Measurements from ENCODE around the gene SLC25A21. TPM values are rescaled to one million over a fixed set of nuclear protein-coding genes. Genes with fewer than 3 reads are reported as not detected.
A peak's percentile ranks its signal among the peaks of the same experiment; 100 is the strongest.
"Not testable (repeated sequence)": the region's sequence is repeated elsewhere in the genome, so short reads cannot be mapped to it uniquely, and the experiment has no call there.

The SLC25A21 gene
- total RNA-seq, 4 donors from 2014 or later = 0.67 to 2.1 (median 0.91) TPM

DNA sequence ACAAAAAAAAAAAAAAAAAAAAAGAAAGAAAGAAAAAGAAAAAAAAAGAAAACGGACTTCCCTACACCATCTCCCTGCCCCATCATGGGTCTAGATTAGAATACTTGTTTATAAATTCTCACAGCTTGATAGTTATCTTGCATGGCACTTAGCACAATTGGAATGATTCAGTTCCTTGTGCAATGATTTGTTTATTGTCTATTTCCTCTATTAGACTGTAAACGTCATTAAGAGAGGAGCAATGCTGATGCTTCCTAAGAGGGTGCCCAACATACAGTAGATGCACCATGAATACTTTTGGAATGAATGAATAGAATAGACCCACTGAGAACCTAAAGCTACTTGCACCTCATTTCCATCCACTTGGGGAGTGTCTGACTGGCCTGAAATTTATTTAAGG, 469.9 kb downstream of the SLC25A21 start:
- Histone ChIP-seq H3K27me3 (no peaks in the 10 kb centered on the region), H3K36me3 (no peaks in the 10 kb centered on the region), H3K9me3 (no peaks in the 10 kb centered on the region), H3K4me1 (no peaks in the 10 kb centered on the region), H3K27ac (no peak overlapping the region), H3K4me3 (no peak overlapping the region)
- no peak for TF ChIP-seq POLR2A (IDR thresholded peaks at IDR 0.05)
- TF ChIP-seq, protein P1, sequence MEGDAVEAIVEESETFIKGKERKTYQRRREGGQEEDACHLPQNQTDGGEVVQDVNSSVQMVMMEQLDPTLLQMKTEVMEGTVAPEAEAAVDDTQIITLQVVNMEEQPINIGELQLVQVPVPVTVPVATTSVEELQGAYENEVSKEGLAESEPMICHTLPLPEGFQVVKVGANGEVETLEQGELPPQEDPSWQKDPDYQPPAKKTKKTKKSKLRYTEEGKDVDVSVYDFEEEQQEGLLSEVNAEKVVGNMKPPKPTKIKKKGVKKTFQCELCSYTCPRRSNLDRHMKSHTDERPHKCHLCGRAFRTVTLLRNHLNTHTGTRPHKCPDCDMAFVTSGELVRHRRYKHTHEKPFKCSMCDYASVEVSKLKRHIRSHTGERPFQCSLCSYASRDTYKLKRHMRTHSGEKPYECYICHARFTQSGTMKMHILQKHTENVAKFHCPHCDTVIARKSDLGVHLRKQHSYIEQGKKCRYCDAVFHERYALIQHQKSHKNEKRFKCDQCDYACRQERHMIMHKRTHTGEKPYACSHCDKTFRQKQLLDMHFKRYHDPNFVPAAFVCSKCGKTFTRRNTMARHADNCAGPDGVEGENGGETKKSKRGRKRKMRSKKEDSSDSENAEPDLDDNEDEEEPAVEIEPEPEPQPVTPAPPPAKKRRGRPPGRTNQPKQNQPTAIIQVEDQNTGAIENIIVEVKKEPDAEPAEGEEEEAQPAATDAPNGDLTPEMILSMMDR (IDR thresholded peaks at IDR 0.05) = no peak
- no peak for DNase-seq
- intact Hi-C loops (cut with DNase I) = no loop called here
- WGBS, 2 donors = 65 to 73% methylated on average over 2 of the region's 2 CpGs

DNA sequence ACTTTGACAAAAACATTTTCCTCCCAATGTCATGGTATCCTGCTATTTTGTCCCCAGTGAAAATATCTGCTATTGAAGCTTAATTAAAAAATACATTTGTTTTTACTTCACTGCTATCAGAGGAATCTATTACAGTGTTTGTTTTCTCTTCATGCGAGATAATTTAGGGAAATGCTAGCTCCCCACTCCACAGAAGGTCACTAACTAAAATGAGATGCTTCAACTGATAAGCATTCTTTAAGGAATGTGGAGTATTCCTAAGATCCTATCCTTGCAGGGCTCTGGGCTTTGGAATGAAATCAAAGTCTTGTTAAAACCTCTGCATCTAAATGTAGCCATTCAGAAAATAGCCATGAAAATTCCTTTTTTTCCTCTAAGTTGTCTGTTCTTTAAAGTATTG, 471.3 kb downstream of the SLC25A21 start:
- TF ChIP-seq, protein P1 (IDR thresholded peaks at IDR 0.05) = no peak
- TF ChIP-seq POLR2A (IDR thresholded peaks at IDR 0.05) = no peak
- 57 to 58% methylated on average over 1 of the region's 1 CpG for WGBS, 2 donors
- H3K4me1 ChIP-seq = no peaks in the 10 kb centered on the region
- H3K4me3 ChIP-seq = no peak overlapping the region
- H3K9me3 ChIP-seq = no peaks in the 10 kb centered on the region
- no peaks in the 10 kb centered on the region for H3K27me3 ChIP-seq
- no peaks in the 10 kb centered on the region for H3K36me3 ChIP-seq
- DNase-seq = no peak
- no peak overlapping the region for H3K27ac ChIP-seq
- intact Hi-C loops (cut with DNase I) = no loop called here

DNA sequence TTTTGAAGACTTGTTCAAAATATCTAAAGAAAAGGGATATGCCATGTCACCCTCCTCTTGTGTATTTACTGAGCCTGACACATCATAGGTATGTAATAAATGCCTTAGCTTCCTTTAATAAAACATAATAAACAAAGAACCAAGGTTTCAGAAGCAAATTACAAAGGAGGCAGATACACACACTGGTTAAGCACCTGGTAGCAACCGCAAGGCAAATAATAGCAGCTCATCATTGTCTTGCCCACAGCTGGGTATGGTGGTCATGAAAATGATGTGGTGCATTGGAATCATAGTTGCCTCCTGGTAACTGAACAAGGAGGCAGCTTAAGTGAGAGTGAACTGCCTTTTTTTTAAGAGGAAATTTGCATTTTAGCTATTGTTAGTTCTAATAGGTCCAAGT, 471.8 kb downstream of the SLC25A21 start:
- no peak for TF ChIP-seq POLR2A (IDR thresholded peaks at IDR 0.05)
- TF ChIP-seq, protein P1 (IDR thresholded peaks at IDR 0.05) = no peak
- Histone ChIP-seq H3K36me3 (no peaks in the 10 kb centered on the region), H3K27me3 (no peaks in the 10 kb centered on the region), H3K27ac (no peak overlapping the region), H3K9me3 (no peaks in the 10 kb centered on the region), H3K4me3 (no peak overlapping the region), H3K4me1 (no peaks in the 10 kb centered on the region)
- DNase-seq = no peak
- intact Hi-C loops (cut with DNase I) = no loop called here
- WGBS, 2 donors = 92 to 100% methylated on average over 1 of the region's 1 CpG

DNA sequence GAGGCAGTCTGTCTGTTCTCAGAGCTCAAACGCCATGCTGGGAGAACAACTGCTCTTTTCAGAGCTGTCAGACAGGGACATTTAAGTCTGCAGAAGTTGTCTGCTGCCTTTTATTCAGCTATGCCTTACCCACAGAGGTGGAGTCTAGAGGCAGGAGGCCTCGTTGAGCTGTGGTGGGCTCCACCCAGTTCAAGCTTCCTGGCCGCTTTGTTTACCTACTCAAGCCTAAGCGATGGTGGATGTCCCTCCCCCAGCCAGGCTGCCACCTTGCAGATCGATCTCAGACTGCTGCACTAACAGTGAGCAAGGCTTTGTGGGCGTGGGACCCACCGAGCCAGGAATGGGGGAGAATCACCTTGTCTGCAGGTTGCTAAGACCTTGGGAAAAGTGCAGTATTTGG, 473.0 kb downstream of the SLC25A21 start:
- H3K27ac ChIP-seq; H3K36me3 ChIP-seq; H3K4me1 ChIP-seq; intact Hi-C loops (cut with DNase I); DNase-seq; H3K9me3 ChIP-seq; H3K4me3 ChIP-seq; H3K27me3 ChIP-seq: not testable (repeated sequence)
- 66 to 94% methylated on average over 3 of the region's 7 CpGs for WGBS, 2 donors

DNA sequence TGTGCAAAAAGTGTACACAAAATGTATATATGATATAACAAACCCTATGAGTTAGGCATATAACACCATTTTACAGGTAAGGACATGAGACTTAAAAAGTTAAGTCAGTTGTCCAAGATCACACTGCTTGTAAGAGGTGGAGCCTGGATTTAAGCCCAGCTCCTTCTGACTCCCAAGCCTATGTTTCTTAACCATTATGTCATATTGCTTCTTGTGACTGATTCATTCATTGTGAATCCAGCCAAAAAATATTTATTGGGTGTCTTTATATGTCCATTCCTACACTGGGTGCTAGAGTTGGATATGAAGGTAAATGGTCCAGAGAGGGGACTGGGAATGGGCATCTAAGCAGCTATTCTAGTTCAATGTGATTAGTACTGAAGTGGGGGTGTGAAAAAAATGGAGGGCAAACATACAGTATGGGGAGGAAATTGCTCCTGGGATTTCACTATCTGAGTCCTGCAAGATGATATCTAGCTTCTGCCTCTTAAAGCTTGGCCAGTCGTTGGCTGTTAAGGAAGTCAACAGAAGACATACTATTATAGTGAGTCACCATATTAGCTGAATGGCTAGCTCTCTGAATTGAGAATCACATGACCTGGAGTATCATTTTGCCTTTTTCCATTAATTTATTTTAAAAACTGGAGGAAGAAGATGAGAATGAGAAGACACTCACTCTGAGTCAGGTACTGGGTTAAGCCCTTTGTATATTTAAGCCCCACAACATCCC, 481.9 kb downstream of the SLC25A21 start:
- H3K36me3 ChIP-seq = no peaks in the 10 kb centered on the region
- peak overlapping the region in 3 of 4 donors; percentile 6 to 38 (median 29) for H3K27ac ChIP-seq
- 0 to 21% methylated on average over 1 of the region's 1 CpG for WGBS, 2 donors
- intact Hi-C loops (cut with DNase I) = no loop called here
- no peak overlapping the region for H3K4me3 ChIP-seq
- TF ChIP-seq POLR2A (IDR thresholded peaks at IDR 0.05) = no peak
- TF ChIP-seq, protein P1 (IDR thresholded peaks at IDR 0.05) = no peak
- H3K4me1 ChIP-seq = peaks cover 0 to 53% (median 5%) of the 10 kb centered on the region in 3 donors
- no peak for DNase-seq
- no peaks in the 10 kb centered on the region for H3K27me3 ChIP-seq
- H3K9me3 ChIP-seq = no peaks in the 10 kb centered on the region

Measured in esophagus squamous epithelium (tissue), 5 donors.